ENCODE results near the gene GREB1.

The GREB1 gene

GRCh38 chr2:11681722-11682589 is 148.1 kb downstream of the GREB1 start:
- DNase-seq (ENCODE audit: low spot score) = peak; percentile 17

DNA sequence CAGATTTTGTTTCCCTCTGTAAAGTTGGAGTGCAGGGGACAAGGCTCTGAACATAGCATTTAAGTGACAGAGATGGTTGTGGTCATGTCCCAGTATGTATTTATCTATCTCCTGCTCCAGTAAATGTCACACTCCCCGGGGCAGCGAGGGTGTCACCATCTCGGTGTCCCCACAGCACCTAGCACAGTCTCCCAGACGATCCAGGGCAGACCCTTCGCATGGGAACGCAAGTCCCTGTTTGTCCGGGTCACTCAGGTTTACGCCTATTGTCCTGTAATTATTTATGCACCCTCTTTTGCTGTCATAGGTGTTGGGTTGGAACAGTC is 148.7 kb downstream of the GREB1 start:
- no peak for DNase-seq (ENCODE audit: low spot score)

- DNase-seq (ENCODE audit: low spot score) = no peak
Observed at GRCh38 chr2:11683476-11683875, 149.6 kb downstream of the GREB1 start.

GRCh38 chr2:11683966-11684365 is 150.1 kb downstream of the GREB1 start:
- DNase-seq (ENCODE audit: low spot score) = no peak

- no peak for DNase-seq (ENCODE audit: low spot score)
Observed at GRCh38 chr2:11684894-11685460, 151.1 kb downstream of the GREB1 start.

- no peak for DNase-seq (ENCODE audit: low spot score)
Observed at GRCh38 chr2:11685906-11686470, 152.1 kb downstream of the GREB1 start.

DNA sequence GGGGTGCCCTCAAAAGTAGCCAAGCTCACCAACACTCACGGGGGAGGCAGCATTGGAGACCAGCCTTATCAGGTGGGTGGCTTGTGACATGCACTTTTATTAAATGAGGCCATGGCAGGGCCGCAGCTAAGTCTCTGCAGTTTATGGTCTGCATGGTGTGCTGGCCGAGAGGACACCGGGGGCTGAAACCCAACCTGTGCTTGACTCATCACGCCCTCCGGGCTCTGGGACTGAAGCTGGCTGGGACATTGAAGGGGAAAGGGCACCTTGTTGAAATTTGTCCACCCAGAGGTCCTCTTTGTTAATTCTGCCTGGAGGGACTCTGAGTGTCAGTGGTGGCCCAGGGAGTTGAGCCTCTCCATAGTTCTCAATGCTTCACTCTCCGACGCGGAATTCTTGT is 153.9 kb downstream of the GREB1 start:
- no peak for DNase-seq (ENCODE audit: low spot score)

DNA sequence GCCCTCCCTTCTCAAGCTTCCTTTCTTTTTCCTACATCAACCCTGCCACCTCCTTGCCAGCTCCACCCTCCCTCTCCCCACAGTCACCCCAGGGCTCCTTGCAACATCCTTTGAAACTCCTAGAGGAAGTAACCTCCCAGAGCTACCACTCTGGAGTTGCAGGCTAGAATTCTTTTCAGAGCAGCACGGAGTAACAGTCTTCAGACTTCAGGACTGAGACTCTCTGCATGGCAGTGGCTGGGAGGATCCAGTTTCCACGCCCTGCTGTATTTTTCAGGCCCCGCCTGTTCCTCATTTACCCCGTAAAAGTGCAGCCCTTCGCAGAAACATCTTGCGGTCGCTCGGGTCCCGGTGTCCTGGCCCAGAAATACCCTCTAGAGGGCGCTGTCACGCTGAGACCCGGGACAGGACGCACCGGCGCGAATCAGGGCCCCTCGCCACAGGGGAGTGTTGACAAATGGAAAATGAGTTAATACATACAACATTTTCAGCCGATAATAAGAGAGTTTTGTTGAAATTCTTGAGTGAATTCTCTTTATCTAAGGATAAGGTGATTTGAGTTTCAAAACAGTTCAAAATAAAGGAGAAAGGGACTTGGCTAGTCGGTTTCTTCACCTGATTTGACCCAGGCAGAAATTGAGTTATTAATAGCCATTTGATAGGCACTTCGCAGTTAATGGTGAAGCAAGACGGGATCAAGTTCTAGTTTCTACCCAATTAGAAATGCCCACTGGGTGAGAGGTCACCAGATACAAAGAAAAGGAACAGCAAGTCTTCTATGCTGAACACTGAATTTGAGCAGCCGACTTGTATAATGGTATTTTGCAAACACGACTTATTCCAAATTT is 154.6 kb downstream of the GREB1 start:
- peak; percentile 76 for DNase-seq (ENCODE audit: low spot score)

DNA sequence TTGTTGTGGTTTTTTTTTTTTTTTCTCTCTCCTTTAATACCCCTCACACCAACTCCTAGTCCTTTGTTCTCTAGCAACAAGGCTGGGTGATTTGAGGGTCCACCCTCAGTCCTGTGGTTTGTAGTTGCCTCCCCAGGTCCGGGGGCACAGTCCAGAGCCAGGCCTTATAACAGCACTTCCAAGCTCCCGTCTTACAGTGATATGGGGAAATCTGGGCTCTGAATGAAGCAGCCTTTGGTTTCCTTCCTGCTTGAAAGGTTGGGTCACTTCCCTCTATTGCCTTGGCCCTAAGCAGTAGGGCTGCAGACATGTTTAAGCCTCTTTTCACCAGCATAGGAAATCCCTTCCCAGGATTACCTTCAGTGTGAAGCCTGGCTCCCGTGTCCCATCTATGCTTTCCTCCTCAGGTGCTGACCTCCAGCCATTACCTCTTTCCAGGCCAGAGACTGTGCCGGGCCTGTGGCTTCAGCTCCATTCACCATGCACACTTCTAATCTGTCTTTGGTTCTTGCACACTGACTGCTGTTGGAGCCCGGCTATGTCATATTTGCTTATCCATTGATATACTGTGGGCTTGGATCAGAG is 157.3 kb downstream of the GREB1 start:
- DNase-seq (ENCODE audit: low spot score) = no peak
